NCI-H2081 (cell line): ENCODE results near the gene PPP6R3.
"Not testable (repeated sequence)": the region's sequence is repeated elsewhere in the genome, so short reads cannot be mapped to it uniquely, and the experiment has no call there.

Experiments used
- DNase-seq, 2 experiments: peaks; one replicate each; lab custom pipeline; 2025; lab: John Stamatoyannopoulos, UW

Gene PPP6R3

GRCh38 chr11:68598816-68599653 lies 138.5 kb downstream of the PPP6R3 start:
- no peak for DNase-seq

GRCh38 chr11:68601147-68601546 lies 140.6 kb downstream of the PPP6R3 start:
- DNase-seq = no peak

DNA sequence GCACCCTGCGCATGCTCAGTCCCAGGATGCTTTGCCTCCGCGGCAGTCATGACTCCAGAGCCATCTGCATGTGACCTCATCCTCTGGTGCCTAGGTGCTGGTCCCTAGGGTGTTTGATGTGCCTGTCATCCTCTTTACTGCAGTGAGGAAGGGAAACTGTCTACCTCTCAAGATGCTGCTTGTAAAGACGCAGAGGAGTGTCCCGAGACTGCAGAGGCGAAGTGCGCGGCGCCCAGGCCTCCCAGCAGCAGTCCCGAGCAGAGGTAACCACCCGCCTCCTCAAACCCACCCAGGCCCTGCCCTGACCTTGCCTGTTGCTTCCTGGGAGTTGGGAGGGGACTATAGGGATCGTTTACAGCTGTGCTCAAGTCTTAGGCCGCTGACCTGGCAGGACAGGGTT lies 149.2 kb downstream of the PPP6R3 start:
- no peak for DNase-seq

DNA sequence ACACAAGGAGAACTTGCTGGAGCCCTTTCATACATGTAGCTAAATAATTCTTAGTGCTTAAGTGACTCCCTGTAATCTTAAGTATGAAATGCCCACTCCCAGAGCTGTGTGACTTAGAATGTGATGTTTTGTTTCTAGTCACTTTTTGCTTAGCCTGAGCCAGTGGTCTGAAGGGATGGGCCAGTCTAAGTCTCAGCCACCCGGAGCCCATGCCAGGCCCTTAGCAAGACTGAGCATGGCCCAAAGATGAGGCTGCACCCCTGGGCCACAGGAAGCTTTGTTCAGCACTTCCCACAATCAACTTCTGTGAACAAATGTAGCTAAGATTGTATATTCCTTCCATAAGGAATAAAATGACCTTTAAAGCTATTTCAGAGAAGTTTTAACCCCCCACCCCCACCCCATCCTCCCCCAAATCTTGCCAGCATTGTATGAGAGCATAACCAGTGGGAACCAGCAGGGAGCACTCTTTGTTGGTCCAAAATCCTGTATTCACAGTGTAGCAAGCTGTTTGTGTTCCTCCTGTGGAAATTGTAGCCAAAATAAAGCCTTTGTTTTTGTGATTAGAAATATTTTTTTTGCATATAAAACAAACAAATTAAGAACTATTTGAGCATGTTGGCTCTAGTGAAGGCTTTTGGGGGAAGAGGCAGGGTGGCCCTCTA lies 150.0 kb downstream of the PPP6R3 start:
- no peak for DNase-seq

- DNase-seq = no peak
Observed at GRCh38 chr11:68615657-68616056, 155.1 kb downstream of the PPP6R3 start.

DNA sequence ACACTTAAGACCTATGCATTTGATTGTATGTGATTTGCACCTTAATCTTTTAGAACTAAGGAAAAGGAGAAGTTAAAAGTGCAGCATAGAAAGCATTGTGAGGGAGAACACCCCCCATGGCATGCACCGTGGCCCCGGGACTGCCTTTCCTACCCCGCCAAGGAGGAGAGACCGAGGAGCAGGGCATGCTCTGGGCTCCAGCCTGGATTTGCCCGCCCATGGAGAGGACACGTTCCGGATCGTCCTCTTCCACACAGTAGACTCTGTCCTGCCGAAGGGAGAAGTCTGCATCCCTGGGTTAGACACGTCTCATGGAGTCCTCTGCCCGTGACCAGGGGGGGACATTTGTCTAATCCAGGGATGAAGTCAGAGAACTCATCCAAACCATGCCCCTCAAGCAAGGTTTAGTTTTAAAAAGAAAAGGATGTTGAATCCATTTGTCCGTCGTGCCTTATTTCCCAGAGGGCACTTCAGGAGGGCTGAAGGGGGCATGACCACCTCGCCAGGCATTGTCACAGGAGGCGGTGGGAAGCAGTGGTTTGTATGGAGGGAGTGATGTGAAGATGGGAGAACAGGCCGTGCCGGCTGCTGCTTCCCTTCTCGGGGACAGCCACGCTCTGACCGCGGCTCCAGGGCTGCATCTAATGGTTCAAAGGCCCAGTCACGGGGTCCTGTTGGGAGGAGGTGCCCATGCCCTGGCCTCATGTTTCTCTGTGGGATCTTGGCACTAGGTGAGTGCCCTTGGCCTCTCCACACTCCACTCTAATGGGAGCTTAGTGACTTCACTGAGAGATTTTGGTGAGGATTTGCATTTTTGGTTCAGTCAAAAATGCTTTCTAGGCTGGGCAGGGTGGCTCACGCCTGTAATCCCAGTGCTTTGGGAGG lies 157.6 kb downstream of the PPP6R3 start:
- no peak for DNase-seq

DNA sequence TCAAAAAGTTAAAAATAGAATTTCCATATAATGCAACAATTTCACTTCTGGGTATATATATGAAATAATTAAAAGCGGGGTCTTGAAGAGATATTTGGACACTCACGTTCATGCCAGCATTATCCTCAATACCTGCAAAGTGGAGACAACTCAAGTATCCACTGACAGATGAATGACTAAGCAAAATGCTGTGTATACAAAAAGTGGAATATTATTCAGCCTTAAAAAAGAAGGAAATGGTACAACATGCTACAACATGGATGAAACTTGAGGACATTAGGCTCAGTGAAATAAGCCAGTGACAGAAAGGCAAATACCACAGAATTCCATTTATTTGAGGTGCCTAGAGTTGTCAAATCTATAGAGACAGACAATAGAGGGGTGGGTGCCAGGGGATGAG lies 161.3 kb downstream of the PPP6R3 start:
- no peak for DNase-seq

GRCh38 chr11:68623706-68624105 lies 163.2 kb downstream of the PPP6R3 start:
- not testable (repeated sequence) for DNase-seq

DNA sequence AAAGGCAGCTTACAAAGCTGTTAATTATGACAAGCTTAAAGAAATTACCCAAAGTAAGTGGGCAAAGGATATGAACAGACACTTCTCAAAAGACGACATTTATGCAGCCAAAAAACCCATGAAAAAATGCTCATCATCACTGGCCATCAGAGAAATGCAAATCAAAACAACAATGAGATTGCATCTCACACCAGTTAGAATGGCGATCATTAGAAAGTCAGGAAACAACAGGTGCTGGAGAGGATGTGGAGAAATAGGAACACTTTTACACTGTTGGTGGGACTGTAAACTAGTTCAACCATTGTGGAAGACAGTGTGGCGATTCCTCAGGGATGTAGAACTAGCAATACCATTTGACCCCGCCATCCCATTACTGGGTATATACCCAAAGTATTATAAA lies 164.5 kb downstream of the PPP6R3 start:
- not testable (repeated sequence) for DNase-seq

GRCh38 chr11:68626236-68626635 lies 165.7 kb downstream of the PPP6R3 start:
- DNase-seq = not testable (repeated sequence)

GRCh38 chr11:68628837-68629236 lies 168.3 kb downstream of the PPP6R3 start:
- DNase-seq = not testable (repeated sequence)

GRCh38 chr11:68632375-68632774 lies 171.8 kb downstream of the PPP6R3 start:
- DNase-seq = not testable (repeated sequence)

- DNase-seq = peak; percentile 62 to 76
Observed at GRCh38 chr11:68632802-68633201, 172.2 kb downstream of the PPP6R3 start.

DNA sequence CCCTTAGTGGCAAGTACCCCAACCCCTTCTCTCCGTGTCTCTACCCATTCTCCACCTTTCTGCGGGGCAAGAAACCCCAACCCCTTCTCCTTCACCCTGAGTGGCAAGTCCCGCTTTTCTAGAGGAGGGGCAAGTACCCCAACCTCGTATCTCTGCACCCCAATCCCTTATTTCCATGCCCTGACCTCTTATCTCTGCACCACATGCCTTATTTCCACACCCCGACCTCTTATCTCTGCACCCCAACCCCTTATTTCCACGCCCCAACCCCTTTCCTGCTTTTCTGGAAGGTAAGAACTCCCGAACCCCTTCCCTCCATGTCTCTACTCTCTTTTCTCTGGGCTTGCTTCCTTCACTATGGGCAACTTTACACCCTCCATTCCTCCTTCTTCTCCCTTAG lies 174.1 kb downstream of the PPP6R3 start:
- not testable (repeated sequence) for DNase-seq

GRCh38 chr11:68635172-68635571 lies 174.6 kb downstream of the PPP6R3 start:
- DNase-seq = not testable (repeated sequence)

DNA sequence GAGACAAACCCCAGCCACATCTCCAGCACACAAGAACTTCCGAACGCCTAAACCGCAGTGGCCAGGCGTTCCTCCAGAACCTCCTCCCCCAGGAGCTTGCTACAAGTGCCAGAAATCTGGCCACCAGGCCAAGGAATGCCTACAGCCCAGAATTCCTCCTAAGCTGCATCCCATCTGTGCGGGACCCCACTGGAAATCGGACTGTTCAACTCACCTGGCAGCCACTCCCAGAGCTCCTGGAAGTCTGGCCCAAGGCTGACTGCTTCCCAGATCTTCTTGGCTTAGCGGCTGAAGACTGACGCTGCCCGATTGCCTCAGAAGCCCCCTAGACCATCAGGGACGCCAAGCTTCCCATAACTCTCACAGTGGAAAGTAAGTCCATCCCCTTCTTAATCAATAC lies 175.3 kb downstream of the PPP6R3 start:
- not testable (repeated sequence) for DNase-seq

DNA sequence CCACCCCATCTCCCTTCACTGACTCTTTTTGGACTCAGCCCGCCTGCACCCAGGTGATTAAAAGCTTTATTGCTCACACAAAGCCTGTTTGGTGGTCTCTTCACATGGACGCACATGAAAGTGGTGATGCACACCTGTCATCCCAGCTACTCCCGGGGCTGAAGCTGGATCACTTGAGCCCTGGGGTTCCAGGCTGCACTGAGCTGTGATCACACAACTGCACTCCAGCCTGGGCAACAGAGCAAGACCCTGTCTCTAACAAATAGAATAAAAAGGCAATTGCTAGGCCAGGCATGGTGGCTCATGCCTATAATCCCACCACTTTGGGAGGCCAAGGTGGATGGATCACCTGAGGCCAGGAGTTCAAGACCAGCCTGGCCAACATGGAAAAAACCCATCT lies 178.8 kb downstream of the PPP6R3 start:
- DNase-seq = not testable (repeated sequence)

- DNase-seq = no peak
Observed at GRCh38 chr11:68641880-68642279, 181.3 kb downstream of the PPP6R3 start.

- no peak for DNase-seq
Observed at GRCh38 chr11:68643585-68643984, 183.0 kb downstream of the PPP6R3 start.

- DNase-seq = no peak
Observed at GRCh38 chr11:68646832-68647231, 186.3 kb downstream of the PPP6R3 start.

DNA sequence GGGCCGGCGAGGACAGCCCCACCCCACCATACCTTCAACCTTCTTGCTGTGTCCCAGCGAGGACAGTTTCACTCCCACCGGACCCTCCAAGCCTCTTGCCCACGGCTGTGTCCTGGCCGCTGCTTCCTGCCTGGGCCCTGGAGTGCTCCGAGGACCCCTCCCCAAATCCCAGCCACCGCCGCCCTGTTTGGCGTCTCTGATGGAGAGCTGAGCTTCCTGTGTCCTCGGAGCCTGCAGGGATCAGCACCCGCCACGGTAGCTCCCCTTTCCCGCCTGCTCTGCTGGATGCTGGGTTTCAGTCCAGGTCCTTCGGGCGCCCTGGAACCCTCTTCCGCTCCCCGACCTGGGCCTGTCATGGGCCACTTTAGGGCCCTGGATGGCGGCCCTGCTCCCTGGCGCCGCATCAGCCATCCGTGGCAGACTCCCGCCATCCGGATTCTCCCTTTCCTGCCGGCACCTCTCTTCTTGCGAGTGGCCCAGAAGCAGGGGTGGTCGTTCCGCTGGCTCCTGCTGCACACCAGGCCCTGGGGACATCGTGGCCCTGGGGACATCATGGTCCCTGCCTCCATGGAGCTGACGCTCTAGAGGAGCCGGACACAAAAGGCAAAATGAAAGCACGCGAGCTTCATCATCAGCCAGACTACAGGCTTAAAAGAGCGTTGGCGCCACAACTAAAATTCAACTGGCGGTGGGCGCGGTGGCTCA lies 189.5 kb downstream of the PPP6R3 start:
- DNase-seq = no peak

DNA sequence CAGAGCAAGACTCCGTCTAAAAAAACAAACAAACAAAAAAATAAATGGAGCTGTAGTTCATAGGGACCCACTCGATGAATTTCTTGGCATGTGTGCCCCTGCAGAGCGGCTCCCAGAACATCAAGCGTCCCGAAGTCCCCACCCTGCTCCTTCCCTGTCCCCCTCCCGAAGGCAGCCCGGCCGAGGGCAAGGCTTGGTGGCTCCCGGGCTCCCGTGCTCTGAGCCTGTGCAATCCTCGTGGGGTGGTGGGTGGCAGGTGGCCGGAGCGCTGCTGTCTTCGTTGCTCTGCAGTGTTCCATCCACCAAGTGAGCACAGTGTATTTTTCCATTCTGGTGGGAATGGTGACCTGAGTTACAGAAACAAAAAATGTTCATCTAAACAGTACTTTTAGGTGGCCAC lies 190.2 kb downstream of the PPP6R3 start:
- DNase-seq = no peak
